ENCODE measurements around the gene OR6K3.

Gene OR6K3

GRCh38 chr1:158687037-158687436 is 33.5 kb downstream of the OR6K3 start:
- DNase-seq (ENCODE audit: low read depth, low spot score), result no peak

GRCh38 chr1:158686111-158687009 is 34.2 kb downstream of the OR6K3 start, which contains the start of gene SPTA1:
Gene SPTA1 (minus strand): TSS chr1:158686715. CDS start chr1:158686517, 198 bp downstream.
- no peak for DNase-seq (ENCODE audit: low read depth, low spot score)

- DNase-seq (ENCODE audit: low read depth, low spot score), result no peak
Measured at GRCh38 chr1:158685085-158685484, 35.4 kb downstream of the OR6K3 start.

GRCh38 chr1:158681606-158682005 is 38.9 kb downstream of the OR6K3 start:
- no peak for DNase-seq (ENCODE audit: low read depth, low spot score)

- no peak for DNase-seq (ENCODE audit: low read depth, low spot score)
Measured at GRCh38 chr1:158679289-158679688, 41.2 kb downstream of the OR6K3 start.

GRCh38 chr1:158675563-158676323 is 44.8 kb downstream of the OR6K3 start:
- DNase-seq (ENCODE audit: low read depth, low spot score), result no peak

GRCh38 chr1:158674302-158674701 is 46.2 kb downstream of the OR6K3 start:
- no peak for DNase-seq (ENCODE audit: low read depth, low spot score)

Measured in ELF-1 (cell line).